ENCODE results near the gene DNAH9.

The DNAH9 gene

DNA sequence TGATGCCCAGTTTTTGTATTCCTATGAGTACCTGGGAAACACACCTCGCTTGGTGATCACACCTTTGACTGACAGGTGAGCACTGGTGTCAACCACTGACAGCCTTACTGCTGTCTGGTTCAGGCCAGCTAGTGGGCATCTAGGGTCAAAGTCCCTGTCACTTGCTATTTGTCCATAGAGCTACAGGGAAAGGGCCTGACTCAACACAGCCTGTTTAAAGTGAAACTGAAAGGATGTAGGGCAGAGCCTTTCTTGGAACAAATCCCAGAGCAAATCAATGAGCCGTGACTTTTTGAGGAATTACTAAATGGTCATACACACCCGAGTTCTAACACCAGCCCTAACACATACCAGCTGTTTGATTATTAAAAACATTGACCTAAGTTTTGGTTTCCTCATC, 106.8 kb downstream of the DNAH9 start:
- Histone ChIP-seq H3K9me3 (ENCODE audit: insufficient read depth, low read length) (no peaks in the 10 kb centered on the region), H3K27me3 (ENCODE audit: insufficient read depth, insufficient read length) (no peaks in the 10 kb centered on the region), H3K4me1 (ENCODE audit: insufficient read depth, insufficient read length) (no peaks in the 10 kb centered on the region), H3K4me3 (ENCODE audit: insufficient read length, low read depth) (no peak overlapping the region), H3K9ac (ENCODE audit: insufficient read length, low read depth) (no peak overlapping the region), H3K36me3 (ENCODE audit: insufficient read depth, insufficient read length, low read length) (no peaks in the 10 kb centered on the region)
- no peak for DNase-seq (ENCODE audit: low read depth, low spot score)
- TF ChIP-seq YY1 (IDR thresholded peaks at IDR 0.05; ENCODE audit: insufficient read depth, insufficient read length) = no peak
- TF ChIP-seq SUZ12 (IDR thresholded peaks at IDR 0.05; ENCODE audit: extremely low read depth, insufficient read depth, insufficient read length) = no peak
- no peak for TF ChIP-seq ZNF274 (IDR thresholded peaks at IDR 0.05; ENCODE audit: low read depth, low read length)

DNA sequence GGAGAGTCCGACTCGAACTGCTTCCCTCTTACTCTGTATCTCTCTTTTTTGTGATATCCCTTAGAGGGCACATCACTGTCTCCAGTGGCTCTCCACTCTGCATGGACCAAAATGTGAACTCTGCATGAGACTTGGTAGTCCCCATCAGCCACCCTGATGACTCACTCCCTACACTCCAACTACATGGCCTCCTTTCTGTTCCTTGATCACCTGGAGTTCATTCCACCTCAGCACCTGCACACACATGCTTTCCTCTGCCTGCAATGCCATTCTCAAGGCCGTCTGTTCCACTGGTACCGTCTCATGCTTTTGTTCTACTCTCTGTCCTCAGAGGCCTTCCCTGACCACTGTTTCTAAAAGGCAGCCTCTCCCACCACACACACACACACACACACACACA, 109.3 kb downstream of the DNAH9 start:
- no peak for TF ChIP-seq ZNF274 (IDR thresholded peaks at IDR 0.05; ENCODE audit: low read depth, low read length)
- TF ChIP-seq YY1 (IDR thresholded peaks at IDR 0.05; ENCODE audit: insufficient read depth, insufficient read length) = no peak
- no peak for TF ChIP-seq SUZ12 (IDR thresholded peaks at IDR 0.05; ENCODE audit: extremely low read depth, insufficient read depth, insufficient read length)
- H3K4me3 ChIP-seq (ENCODE audit: insufficient read length, low read depth) = no peak overlapping the region
- no peaks in the 10 kb centered on the region for H3K27me3 ChIP-seq (ENCODE audit: insufficient read depth, insufficient read length)
- H3K4me1 ChIP-seq (ENCODE audit: insufficient read depth, insufficient read length) = no peaks in the 10 kb centered on the region
- no peak overlapping the region for H3K9ac ChIP-seq (ENCODE audit: insufficient read length, low read depth)
- H3K9me3 ChIP-seq (ENCODE audit: insufficient read depth, low read length) = no peaks in the 10 kb centered on the region
- DNase-seq (ENCODE audit: low read depth, low spot score) = no peak
- H3K36me3 ChIP-seq (ENCODE audit: insufficient read depth, insufficient read length, low read length) = no peaks in the 10 kb centered on the region

DNA sequence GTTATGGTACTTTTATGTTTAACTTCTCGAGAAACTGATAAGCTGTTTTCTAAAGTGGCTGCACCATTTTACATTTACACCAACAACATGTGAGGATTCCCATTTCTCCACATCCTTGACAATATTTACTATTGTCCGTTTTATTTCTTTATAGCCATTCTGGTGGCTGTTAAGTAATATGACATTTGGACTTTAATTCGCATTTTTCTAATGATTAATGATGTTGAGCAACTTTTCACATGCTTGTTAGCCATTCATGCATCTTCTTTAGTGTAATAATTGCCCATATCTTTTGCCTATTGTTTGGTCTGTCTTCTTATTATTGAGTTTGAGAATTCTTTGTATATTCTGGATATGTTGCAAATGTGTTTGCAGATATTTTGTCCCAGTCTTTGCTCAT, 114.2 kb downstream of the DNAH9 start:
- no peak overlapping the region for H3K9ac ChIP-seq (ENCODE audit: insufficient read length, low read depth)
- no peak overlapping the region for H3K4me3 ChIP-seq (ENCODE audit: insufficient read length, low read depth)
- H3K4me1 ChIP-seq (ENCODE audit: insufficient read depth, insufficient read length) = no peaks in the 10 kb centered on the region
- H3K27me3 ChIP-seq (ENCODE audit: insufficient read depth, insufficient read length) = no peaks in the 10 kb centered on the region
- DNase-seq (ENCODE audit: low read depth, low spot score) = no peak
- no peaks in the 10 kb centered on the region for H3K36me3 ChIP-seq (ENCODE audit: insufficient read depth, insufficient read length, low read length)
- no peaks in the 10 kb centered on the region for H3K9me3 ChIP-seq (ENCODE audit: insufficient read depth, low read length)
- TF ChIP-seq SUZ12 (IDR thresholded peaks at IDR 0.05; ENCODE audit: extremely low read depth, insufficient read depth, insufficient read length) = no peak
- TF ChIP-seq YY1 (IDR thresholded peaks at IDR 0.05; ENCODE audit: insufficient read depth, insufficient read length) = no peak

DNA sequence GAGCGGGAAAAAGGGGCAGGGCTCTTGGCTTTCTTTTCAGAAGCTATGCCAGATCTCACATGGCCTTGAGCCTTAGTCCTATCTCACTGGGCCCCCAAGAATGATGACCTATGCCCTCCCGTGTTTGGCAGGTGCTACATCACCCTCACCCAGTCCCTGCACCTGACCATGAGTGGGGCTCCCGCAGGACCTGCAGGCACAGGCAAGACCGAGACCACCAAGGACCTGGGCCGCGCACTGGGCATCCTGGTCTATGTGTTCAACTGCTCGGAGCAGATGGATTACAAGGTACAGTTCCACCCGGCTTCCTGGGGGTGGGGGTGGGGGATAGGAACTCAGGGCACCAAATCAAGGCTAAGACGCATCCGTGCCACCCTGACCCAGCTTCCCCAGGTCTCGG, 120.9 kb downstream of the DNAH9 start:
- no peaks in the 10 kb centered on the region for H3K4me1 ChIP-seq (ENCODE audit: insufficient read depth, insufficient read length)
- H3K36me3 ChIP-seq (ENCODE audit: insufficient read depth, insufficient read length, low read length) = no peaks in the 10 kb centered on the region
- H3K4me3 ChIP-seq (ENCODE audit: insufficient read length, low read depth) = no peak overlapping the region
- no peak for TF ChIP-seq SUZ12 (IDR thresholded peaks at IDR 0.05; ENCODE audit: extremely low read depth, insufficient read depth, insufficient read length)
- TF ChIP-seq ZNF274 (IDR thresholded peaks at IDR 0.05; ENCODE audit: low read depth, low read length) = no peak
- TF ChIP-seq YY1 (IDR thresholded peaks at IDR 0.05; ENCODE audit: insufficient read depth, insufficient read length) = no peak
- H3K27me3 ChIP-seq (ENCODE audit: insufficient read depth, insufficient read length) = no peaks in the 10 kb centered on the region
- H3K9me3 ChIP-seq (ENCODE audit: insufficient read depth, low read length) = no peaks in the 10 kb centered on the region
- DNase-seq (ENCODE audit: low read depth, low spot score) = no peak
- H3K9ac ChIP-seq (ENCODE audit: insufficient read length, low read depth) = no peak overlapping the region

- no peaks in the 10 kb centered on the region for H3K27me3 ChIP-seq (ENCODE audit: insufficient read depth, insufficient read length)
- H3K36me3 ChIP-seq (ENCODE audit: insufficient read depth, insufficient read length, low read length) = no peaks in the 10 kb centered on the region
- H3K9ac ChIP-seq (ENCODE audit: insufficient read length, low read depth) = no peak overlapping the region
- DNase-seq (ENCODE audit: low read depth, low spot score) = no peak
- TF ChIP-seq YY1 (IDR thresholded peaks at IDR 0.05; ENCODE audit: insufficient read depth, insufficient read length) (no peak), SUZ12 (IDR thresholded peaks at IDR 0.05; ENCODE audit: extremely low read depth, insufficient read depth, insufficient read length) (no peak), ZNF274 (IDR thresholded peaks at IDR 0.05; ENCODE audit: low read depth, low read length) (no peak)
- H3K4me1 ChIP-seq (ENCODE audit: insufficient read depth, insufficient read length) = no peaks in the 10 kb centered on the region
- no peaks in the 10 kb centered on the region for H3K9me3 ChIP-seq (ENCODE audit: insufficient read depth, low read length)
- H3K4me3 ChIP-seq (ENCODE audit: insufficient read length, low read depth) = no peak overlapping the region
Measured at GRCh38 chr17:11719856-11720255, 121.6 kb downstream of the DNAH9 start.

DNA sequence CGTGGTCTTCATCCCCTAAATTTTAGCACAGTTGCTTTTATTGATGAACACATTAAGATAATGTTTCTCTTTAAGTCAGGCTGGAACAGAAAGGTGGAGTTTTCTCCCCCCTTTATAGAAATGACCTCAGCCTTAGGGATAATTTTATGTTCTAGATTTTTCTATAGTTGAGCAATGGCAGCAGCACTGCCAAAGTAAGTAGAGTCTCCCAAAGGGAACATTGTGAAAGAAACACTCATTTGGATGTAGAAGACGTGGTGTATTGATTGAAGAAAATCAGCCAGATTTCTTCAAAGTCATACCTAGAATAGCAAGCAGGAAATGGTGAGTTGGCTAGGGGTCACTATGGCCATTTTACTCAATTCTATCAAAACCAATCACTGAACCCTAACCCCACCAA, 122.5 kb downstream of the DNAH9 start:
- H3K9me3 ChIP-seq (ENCODE audit: insufficient read depth, low read length) = no peaks in the 10 kb centered on the region
- no peak for DNase-seq (ENCODE audit: low read depth, low spot score)
- no peak overlapping the region for H3K4me3 ChIP-seq (ENCODE audit: insufficient read length, low read depth)
- TF ChIP-seq YY1 (IDR thresholded peaks at IDR 0.05; ENCODE audit: insufficient read depth, insufficient read length) = no peak
- no peak for TF ChIP-seq SUZ12 (IDR thresholded peaks at IDR 0.05; ENCODE audit: extremely low read depth, insufficient read depth, insufficient read length)
- no peak for TF ChIP-seq ZNF274 (IDR thresholded peaks at IDR 0.05; ENCODE audit: low read depth, low read length)
- H3K36me3 ChIP-seq (ENCODE audit: insufficient read depth, insufficient read length, low read length) = no peaks in the 10 kb centered on the region
- no peaks in the 10 kb centered on the region for H3K4me1 ChIP-seq (ENCODE audit: insufficient read depth, insufficient read length)
- no peaks in the 10 kb centered on the region for H3K27me3 ChIP-seq (ENCODE audit: insufficient read depth, insufficient read length)
- H3K9ac ChIP-seq (ENCODE audit: insufficient read length, low read depth) = no peak overlapping the region

DNA sequence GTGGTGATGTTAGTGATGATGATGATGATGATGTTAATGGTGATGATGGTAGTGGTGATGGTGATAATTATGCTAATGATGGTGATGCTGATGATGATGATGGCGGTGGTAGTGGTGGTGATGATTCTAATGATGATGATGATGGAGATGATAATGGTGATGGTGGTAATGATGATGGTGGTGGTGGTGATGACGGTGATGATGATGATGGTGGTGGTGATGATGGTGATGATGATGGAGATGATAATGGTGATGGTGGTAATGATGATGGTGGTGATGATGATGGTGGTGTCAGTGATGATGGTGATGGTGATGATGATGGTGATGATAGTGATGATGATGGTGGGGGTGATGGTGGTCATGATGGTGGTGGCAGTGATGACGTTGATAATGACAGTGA, 132.5 kb downstream of the DNAH9 start:
- DNase-seq (ENCODE audit: low read depth, low spot score) = no peak

More for the DNA sequence above, 132.5 kb downstream of the DNAH9 start:
- Histone ChIP-seq H3K4me3 (ENCODE audit: insufficient read length, low read depth) (no peak overlapping the region), H3K36me3 (ENCODE audit: insufficient read depth, insufficient read length, low read length) (no peaks in the 10 kb centered on the region), H3K9me3 (ENCODE audit: insufficient read depth, low read length) (no peaks in the 10 kb centered on the region), H3K27me3 (ENCODE audit: insufficient read depth, insufficient read length) (no peaks in the 10 kb centered on the region), H3K9ac (ENCODE audit: insufficient read length, low read depth) (no peak overlapping the region), H3K4me1 (ENCODE audit: insufficient read depth, insufficient read length) (no peaks in the 10 kb centered on the region)
- TF ChIP-seq YY1 (IDR thresholded peaks at IDR 0.05; ENCODE audit: insufficient read depth, insufficient read length) (no peak), ZNF274 (IDR thresholded peaks at IDR 0.05; ENCODE audit: low read depth, low read length) (no peak), SUZ12 (IDR thresholded peaks at IDR 0.05; ENCODE audit: extremely low read depth, insufficient read depth, insufficient read length) (no peak)
